Activated naive CD4-positive, alpha-beta T cell treated with anti-CD3 and anti-CD28 coated beads, Interleukin-2, amount 50 U/mL, for 24 hours (primary cell): Measurements from ENCODE around the gene SPSB2.

Source experiments
- H3K27ac Mint-ChIP-seq: one replicate; pipeline ENCODE4 v1.8.0; 2021; ENCODE audit warnings: mild to moderate bottlenecking, mixed read lengths
- H3K27me3 Mint-ChIP-seq: one replicate; pipeline ENCODE4 v1.8.0; 2021; ENCODE audit warnings: mixed read lengths
- H3K36me3 Mint-ChIP-seq: one replicate; pipeline ENCODE4 v1.8.0; 2021; ENCODE audit warnings: mixed read lengths
- H3K4me1 Mint-ChIP-seq: one replicate; pipeline ENCODE4 v1.8.0; 2021; ENCODE audit warnings: mixed read lengths
- H3K4me3 Mint-ChIP-seq: one replicate; pipeline ENCODE4 v1.8.0; 2021; ENCODE audit warnings: mild to moderate bottlenecking, mixed read lengths
- H3K9me3 Mint-ChIP-seq: one replicate; pipeline ENCODE4 v1.8.0; 2021; ENCODE audit warnings: mixed read lengths

The SPSB2 gene

GRCh38 chr12:6836851-6837250 lies 36.3 kb downstream of the SPSB2 start:
- H3K27me3 Mint-ChIP-seq, result no peaks in the 10 kb centered on the region
- no peaks in the 10 kb centered on the region for H3K36me3 Mint-ChIP-seq
- H3K9me3 Mint-ChIP-seq, result no peaks in the 10 kb centered on the region
- no peak overlapping the region for H3K27ac Mint-ChIP-seq
- peaks cover 8% of the 10 kb centered on the region for H3K4me1 Mint-ChIP-seq
- H3K4me3 Mint-ChIP-seq, result no peak overlapping the region

DNA sequence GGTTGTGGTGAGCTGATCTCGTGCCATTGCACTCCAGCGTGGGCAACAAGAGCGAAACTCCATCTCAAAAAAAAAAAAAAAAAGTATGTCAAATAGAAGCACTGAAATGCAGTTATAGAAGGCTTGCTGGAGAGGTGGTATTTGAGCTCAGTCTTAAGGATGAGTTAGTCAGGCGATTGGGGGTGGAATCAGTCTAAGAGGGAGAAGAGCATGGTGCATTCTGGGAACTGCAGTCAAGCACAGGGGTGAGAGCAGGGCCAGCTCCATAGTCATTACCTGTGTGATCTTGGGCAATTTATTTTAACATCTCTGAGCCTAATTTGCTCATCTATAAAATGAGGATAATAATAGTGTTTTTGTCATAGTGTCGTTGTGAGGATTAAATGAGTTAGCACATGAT lies 38.2 kb downstream of the SPSB2 start:
- H3K4me1 Mint-ChIP-seq, result peaks cover 8% of the 10 kb centered on the region

DNA sequence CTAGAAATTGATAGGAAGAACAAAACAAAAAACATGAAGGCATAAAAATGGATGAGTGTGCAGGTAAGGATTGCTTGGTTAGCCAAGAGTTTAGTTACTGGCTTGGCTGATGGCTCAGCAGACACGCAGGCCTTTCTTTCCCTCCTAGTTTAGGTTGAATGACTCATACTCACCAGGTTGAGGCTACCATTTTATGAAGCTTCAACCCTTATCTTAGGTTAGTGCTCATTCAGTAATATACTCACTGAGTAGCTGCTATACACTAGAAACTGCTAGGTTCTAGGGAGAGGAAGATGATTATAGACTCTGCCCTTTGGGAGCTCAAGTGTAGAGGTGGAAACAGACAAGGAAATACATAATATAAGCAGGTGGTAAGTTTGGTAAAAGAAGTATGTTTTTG lies 38.8 kb downstream of the SPSB2 start:
- Mint-ChIP-seq H3K36me3 (no peaks in the 10 kb centered on the region), H3K4me1 (peaks cover 11% of the 10 kb centered on the region), H3K9me3 (no peaks in the 10 kb centered on the region), H3K4me3 (no peak overlapping the region), H3K27me3 (no peaks in the 10 kb centered on the region), H3K27ac (no peak overlapping the region)

More for the DNA sequence above, 38.2 kb downstream of the SPSB2 start:
- H3K9me3 Mint-ChIP-seq, result no peaks in the 10 kb centered on the region
- H3K27me3 Mint-ChIP-seq, result no peaks in the 10 kb centered on the region
- no peaks in the 10 kb centered on the region for H3K36me3 Mint-ChIP-seq
- no peak overlapping the region for H3K4me3 Mint-ChIP-seq
- no peak overlapping the region for H3K27ac Mint-ChIP-seq

DNA sequence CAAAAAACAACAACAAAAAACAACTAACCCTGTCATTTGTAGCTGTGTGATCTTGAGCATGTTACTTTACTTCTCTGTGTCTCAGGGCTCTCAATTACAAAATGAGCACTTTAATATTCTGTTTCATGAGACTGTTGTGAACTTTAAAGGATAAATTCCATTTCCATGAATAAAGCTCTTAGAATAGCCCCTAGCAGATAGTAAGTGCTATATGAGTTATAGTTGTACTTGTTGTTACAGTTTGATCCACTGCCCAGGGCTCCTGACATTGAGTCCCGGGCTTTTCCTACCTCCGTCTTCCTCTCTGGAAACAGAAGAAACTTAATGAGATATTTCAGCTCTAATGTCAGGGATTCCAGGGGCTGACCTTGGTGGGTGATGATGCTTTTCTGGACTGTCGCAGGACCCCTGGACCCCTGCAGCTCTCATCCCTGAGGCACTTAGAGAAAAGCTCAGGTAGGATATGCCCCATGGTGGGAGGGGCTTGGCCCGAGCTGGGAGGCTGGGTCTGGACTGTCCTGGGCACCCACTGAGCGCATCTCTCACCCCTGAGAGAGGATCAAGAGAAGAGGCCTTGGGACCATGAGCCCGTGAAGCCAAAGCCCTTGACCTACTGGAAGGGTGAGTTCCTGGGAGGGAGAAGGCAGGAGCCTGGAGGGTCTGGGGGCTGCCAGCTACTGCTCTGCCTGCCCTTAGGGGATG lies 39.8 kb downstream of the SPSB2 start:
- peak overlapping the region; percentile 14 for H3K27ac Mint-ChIP-seq
- peaks cover 2% of the 10 kb centered on the region for H3K27me3 Mint-ChIP-seq
- no peaks in the 10 kb centered on the region for H3K36me3 Mint-ChIP-seq
- H3K4me3 Mint-ChIP-seq, result no peak overlapping the region
- no peaks in the 10 kb centered on the region for H3K9me3 Mint-ChIP-seq
- peaks cover 16% of the 10 kb centered on the region for H3K4me1 Mint-ChIP-seq

DNA sequence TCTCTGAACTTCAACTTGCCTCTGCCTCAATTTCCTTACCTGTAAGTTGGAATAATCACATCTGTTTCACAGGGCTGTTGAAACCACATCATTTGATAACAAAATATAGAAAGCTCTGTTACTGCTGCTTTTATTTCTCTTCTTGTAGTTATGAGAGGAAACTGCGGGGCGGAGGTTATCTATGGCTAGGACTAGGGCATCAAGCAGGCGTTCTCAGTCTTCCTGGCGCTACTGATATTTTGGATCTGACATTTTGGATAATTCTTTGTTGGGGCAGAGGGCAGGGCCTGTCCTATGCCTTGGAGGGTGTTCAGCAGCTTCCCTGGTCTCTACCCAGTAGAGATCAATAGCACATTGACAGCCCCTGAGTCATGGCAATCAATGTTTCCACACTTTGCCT lies 41.0 kb downstream of the SPSB2 start:
- H3K9me3 Mint-ChIP-seq, result no peaks in the 10 kb centered on the region
- no peak overlapping the region for H3K27ac Mint-ChIP-seq
- no peaks in the 10 kb centered on the region for H3K36me3 Mint-ChIP-seq
- H3K4me1 Mint-ChIP-seq, result peaks cover 25% of the 10 kb centered on the region
- peaks cover 2% of the 10 kb centered on the region for H3K27me3 Mint-ChIP-seq
- H3K4me3 Mint-ChIP-seq, result no peak overlapping the region

GRCh38 chr12:6831450-6831995 lies 41.6 kb downstream of the SPSB2 start:
- H3K36me3 Mint-ChIP-seq, result no peaks in the 10 kb centered on the region
- H3K4me1 Mint-ChIP-seq, result peaks cover 25% of the 10 kb centered on the region
- no peaks in the 10 kb centered on the region for H3K9me3 Mint-ChIP-seq
- H3K4me3 Mint-ChIP-seq, result no peak overlapping the region
- no peak overlapping the region for H3K27ac Mint-ChIP-seq
- H3K27me3 Mint-ChIP-seq, result peaks cover 2% of the 10 kb centered on the region

DNA sequence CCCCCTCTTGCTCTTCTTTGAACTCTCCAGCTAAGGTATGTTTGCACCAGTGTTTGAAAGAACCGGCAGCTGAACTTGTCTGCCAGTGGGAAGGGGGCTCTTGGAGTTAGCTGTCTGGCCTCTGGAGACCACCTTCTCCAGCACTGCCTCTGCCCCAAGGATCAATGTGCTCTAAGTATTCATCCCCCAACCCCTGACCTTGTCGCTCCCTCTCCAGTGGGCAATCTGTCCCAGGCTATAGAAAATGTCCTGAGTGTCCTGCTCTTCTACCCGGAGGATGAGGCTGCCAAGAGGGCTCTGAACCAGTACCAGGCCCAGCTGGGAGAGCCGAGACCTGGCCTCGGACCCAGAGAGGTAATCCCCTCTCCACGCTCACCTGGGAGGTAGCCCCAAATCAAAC lies 42.1 kb downstream of the SPSB2 start:
- Mint-ChIP-seq H3K9me3 (no peaks in the 10 kb centered on the region), H3K36me3 (no peaks in the 10 kb centered on the region), H3K4me3 (peak overlapping the region; percentile 36), H3K27ac (no peak overlapping the region), H3K27me3 (peaks cover 2% of the 10 kb centered on the region), H3K4me1 (peaks cover 22% of the 10 kb centered on the region)

- H3K27me3 Mint-ChIP-seq, result peaks cover 5% of the 10 kb centered on the region
- no peak overlapping the region for H3K27ac Mint-ChIP-seq
- peaks cover 22% of the 10 kb centered on the region for H3K4me1 Mint-ChIP-seq
- H3K9me3 Mint-ChIP-seq, result no peaks in the 10 kb centered on the region
- H3K36me3 Mint-ChIP-seq, result no peaks in the 10 kb centered on the region
- H3K4me3 Mint-ChIP-seq, result peak overlapping the region; percentile 36
Observed at GRCh38 chr12:6830286-6830890, 42.7 kb downstream of the SPSB2 start.

- Mint-ChIP-seq H3K27ac (no peak overlapping the region), H3K4me1 (peaks cover 23% of the 10 kb centered on the region), H3K27me3 (peaks cover 7% of the 10 kb centered on the region), H3K9me3 (no peaks in the 10 kb centered on the region), H3K4me3 (peak overlapping the region; percentile 90), H3K36me3 (no peaks in the 10 kb centered on the region)
Observed at GRCh38 chr12:6829536-6830220, 43.4 kb downstream of the SPSB2 start.

DNA sequence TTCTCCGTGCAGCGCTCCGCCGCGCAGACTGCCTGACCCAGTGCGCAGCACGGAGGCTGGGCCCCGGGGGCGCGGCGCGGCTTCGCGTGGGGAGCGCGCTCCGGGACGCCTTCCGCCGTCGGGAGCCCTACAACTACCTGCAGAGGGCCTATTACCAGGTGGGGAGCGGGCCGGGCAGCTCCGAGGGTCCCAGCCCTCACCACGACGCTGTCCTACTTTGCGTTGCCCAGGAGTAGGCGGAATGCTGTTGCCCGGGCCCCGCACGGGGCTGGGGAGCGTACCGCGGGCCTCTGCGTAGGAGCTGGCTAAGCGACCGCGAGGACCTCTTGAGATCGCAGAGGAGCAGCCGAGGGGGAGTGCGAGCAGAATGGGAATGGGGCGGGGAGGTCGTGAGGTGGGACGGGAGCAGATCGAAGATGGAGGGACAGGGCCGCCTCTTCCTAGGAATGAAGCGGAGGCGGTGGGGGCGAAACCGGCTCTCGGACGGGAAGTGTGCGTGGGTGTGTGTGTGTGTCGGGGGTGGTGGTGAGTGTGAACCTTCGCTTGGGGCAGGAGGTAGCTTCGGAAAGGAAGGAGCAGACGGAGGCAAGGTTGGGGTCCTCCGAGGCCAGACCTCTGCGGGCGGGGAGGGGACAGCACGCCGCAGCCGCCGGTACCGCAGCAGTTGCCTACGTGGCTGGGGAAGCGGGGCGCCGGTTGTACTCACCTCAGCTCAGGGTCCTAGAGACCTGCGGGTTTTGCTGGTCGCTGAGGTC lies 44.1 kb downstream of the SPSB2 start:
- Mint-ChIP-seq H3K36me3 (no peaks in the 10 kb centered on the region), H3K4me1 (peaks cover 23% of the 10 kb centered on the region), H3K27ac (peak overlapping the region; percentile 41), H3K4me3 (peak overlapping the region; percentile 90), H3K27me3 (peaks cover 7% of the 10 kb centered on the region), H3K9me3 (no peaks in the 10 kb centered on the region)

DNA sequence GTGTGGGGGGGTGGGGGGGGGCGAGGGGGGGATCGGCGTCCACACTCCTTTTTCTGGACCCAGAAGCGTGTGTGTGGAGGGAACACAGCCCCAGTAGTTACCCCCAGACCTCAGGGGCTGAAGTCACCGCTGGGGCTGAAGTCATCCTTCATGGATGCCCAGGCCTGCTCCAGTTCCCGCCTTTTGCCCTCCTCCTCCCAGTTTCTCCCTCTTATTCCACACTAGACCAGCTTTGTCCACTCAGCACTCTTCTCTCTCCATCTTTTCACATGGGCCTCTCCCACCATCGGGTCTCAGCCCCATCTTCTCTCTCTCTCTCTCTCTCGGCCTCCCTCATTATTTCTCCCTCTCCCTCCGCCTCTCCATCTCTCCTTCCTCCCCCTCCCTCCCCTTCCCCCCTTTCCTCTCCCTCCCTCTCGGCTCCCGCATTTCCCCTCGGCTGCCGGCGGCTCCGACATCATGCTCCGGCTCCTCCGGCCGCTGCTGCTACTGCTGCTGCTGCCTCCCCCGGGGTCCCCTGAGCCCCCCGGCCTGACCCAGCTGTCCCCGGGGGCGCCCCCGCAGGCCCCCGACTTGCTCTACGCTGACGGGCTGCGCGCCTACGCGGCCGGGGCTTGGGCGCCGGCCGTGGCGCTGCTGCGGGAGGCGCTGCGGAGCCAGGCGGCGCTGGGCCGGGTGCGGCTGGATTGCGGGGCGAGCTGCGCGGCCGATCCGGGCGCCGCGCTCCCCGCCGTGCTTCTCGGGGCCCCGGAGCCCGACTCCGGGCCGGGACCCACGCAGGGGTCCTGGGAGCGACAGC lies 44.9 kb downstream of the SPSB2 start, which contains the start of gene P3H3:
Gene P3H3, plus strand, starts transcription at position 426 of the 799 bp plus-strand sequence. Its CDS starts 34 bp downstream, at position 460.
- Mint-ChIP-seq H3K27me3 (peaks cover 7% of the 10 kb centered on the region), H3K4me3 (peak within 1 kb of the TSS; percentile 90)

DNA sequence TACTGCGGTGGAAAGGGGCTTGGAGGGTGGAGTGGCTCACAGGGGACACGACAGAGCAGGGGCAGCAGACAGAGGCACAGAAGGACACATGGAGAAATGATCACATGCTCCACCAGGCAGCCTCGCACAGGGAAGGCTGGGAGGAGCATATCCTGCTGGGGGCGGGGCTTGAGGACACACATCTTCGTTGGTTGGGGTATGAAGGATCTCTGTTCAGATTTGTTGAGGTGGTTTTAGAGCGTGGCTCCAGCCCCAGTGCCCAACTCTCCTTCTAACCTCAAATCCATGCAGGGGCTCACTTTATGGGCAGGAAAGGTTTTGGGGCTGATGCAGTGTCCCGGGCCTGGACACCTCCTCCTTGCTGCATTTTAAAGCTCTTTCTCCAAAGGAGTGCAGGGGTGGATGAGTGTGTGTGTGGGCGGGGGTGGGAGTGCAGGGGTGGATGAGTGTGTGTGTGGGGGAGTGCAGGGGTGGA lies 45.6 kb downstream of the SPSB2 start:
- Mint-ChIP-seq H3K4me3 (peak overlapping the region; percentile 66), H3K9me3 (no peaks in the 10 kb centered on the region), H3K27me3 (peaks cover 9% of the 10 kb centered on the region), H3K36me3 (no peaks in the 10 kb centered on the region), H3K27ac (peak overlapping the region; percentile 69), H3K4me1 (peaks cover 23% of the 10 kb centered on the region)

More for the DNA sequence above, 44.9 kb downstream of the SPSB2 start, which contains the start of gene P3H3:
- Mint-ChIP-seq H3K9me3 (no peaks in the 10 kb centered on the region), H3K36me3 (no peaks in the 10 kb centered on the region), H3K27ac (peak within 1 kb of the TSS; percentile 69), H3K4me1 (peaks cover 23% of the 10 kb centered on the region)

- H3K9me3 Mint-ChIP-seq, result no peaks in the 10 kb centered on the region
- H3K4me1 Mint-ChIP-seq, result peaks cover 26% of the 10 kb centered on the region
- peaks cover 9% of the 10 kb centered on the region for H3K27me3 Mint-ChIP-seq
- H3K27ac Mint-ChIP-seq, result peak overlapping the region; percentile 69
- H3K4me3 Mint-ChIP-seq, result peak overlapping the region; percentile 66
- no peaks in the 10 kb centered on the region for H3K36me3 Mint-ChIP-seq
Observed at GRCh38 chr12:6826734-6827436, 46.2 kb downstream of the SPSB2 start.

GRCh38 chr12:6826125-6826733 lies 46.9 kb downstream of the SPSB2 start:
- no peaks in the 10 kb centered on the region for H3K36me3 Mint-ChIP-seq
- peaks cover 28% of the 10 kb centered on the region for H3K4me1 Mint-ChIP-seq
- H3K4me3 Mint-ChIP-seq, result no peak overlapping the region
- peak overlapping the region; percentile 17 for H3K27ac Mint-ChIP-seq
- no peaks in the 10 kb centered on the region for H3K9me3 Mint-ChIP-seq
- H3K27me3 Mint-ChIP-seq, result peaks cover 9% of the 10 kb centered on the region
